OCI-LY3 (cell line): ENCODE results near the gene EEF1G.

Experiments
- H2AFZ ChIP-seq: fragments of 200-600, 300-600 bp; shearing (Covaris generic); 2 replicates; pipeline ENCODE4 v1.6.0; 2014; ENCODE audit warnings: antibody characterized with exemption, low read depth, low read length
- H3K27ac ChIP-seq: fragments of 200-600, 300-600 bp; sonication (generic); 2 replicates; pipeline ENCODE4 v1.5.1; 2014; ENCODE audit warnings: mild to moderate bottlenecking, low read length, moderate library complexity, mixed read lengths
- H3K27me3 ChIP-seq: fragments of 200-600, 300-600 bp; sonication (generic); 2 replicates; pipeline ENCODE4 v1.6.1; 2014; ENCODE audit warnings: low read depth, low read length, mixed read lengths
- H3K36me3 ChIP-seq: fragments of 200-600, 300-600 bp; sonication (generic); replicated peaks from 2 replicates; pipeline ENCODE3; 2014; ENCODE audit warnings: low read depth, low read length, mixed read lengths
- H3K4me1 ChIP-seq: fragments of 300-600, 200-600 bp; sonication (generic); 2 replicates; pipeline ENCODE4 v1.6.1; 2014; ENCODE audit warnings: low read length, mixed read lengths
- H3K4me2 ChIP-seq: fragments of 200-600, 300-600 bp; sonication (generic); 2 replicates; pipeline ENCODE4 v1.6.1; 2014; ENCODE audit warnings: low read length, mixed read lengths
- H3K4me3 ChIP-seq: fragments of 300-600, 200-600 bp; sonication (generic); 2 replicates; pipeline ENCODE4 v1.5.1; 2014; ENCODE audit warnings: antibody characterized with exemption, mild to moderate bottlenecking, low read length, moderate library complexity
- H3K79me2 ChIP-seq: fragments of 300-600, 200-600 bp; shearing (Covaris generic); 2 replicates; pipeline ENCODE4 v1.6.1; 2014; ENCODE audit warnings: mild to moderate bottlenecking, low read length, mixed read lengths
- H3K9ac ChIP-seq: fragments of 300-600, 200-600 bp; shearing (Covaris generic); 2 replicates; pipeline ENCODE4 v1.6.0; 2014; ENCODE audit warnings: mild to moderate bottlenecking, low read length, moderate library complexity
- H3K9me3 ChIP-seq: fragments of 200-600, 300-600 bp; shearing (Covaris generic); 2 replicates; pipeline ENCODE4 v1.6.1; 2014; ENCODE audit warnings: low read length, mixed read lengths; ENCODE audit not compliant: insufficient read depth
- H4K20me1 ChIP-seq: fragments of 200-600, 300-600 bp; sonication (generic); 2 replicates; pipeline ENCODE4 v1.6.1; 2016; ENCODE audit warnings: low read length, mixed read lengths; ENCODE audit not compliant: insufficient read depth
- CTCF ChIP-seq: fragments of 200-600, 300-600 bp; sonication (generic); IDR thresholded peaks from 2 replicates; pipeline ENCODE4 v1.5.1; 2014; ENCODE audit warnings: antibody characterized with exemption, low read length, low read depth
- EZH2phosphoT487 ChIP-seq: fragments of 200-600 bp; shearing (Covaris generic); IDR thresholded peaks from 2 replicates; pipeline ENCODE4 v1.6.1; 2018; ENCODE audit warnings: antibody characterized with exemption, mixed run types, low read depth

EEF1G gene

DNA sequence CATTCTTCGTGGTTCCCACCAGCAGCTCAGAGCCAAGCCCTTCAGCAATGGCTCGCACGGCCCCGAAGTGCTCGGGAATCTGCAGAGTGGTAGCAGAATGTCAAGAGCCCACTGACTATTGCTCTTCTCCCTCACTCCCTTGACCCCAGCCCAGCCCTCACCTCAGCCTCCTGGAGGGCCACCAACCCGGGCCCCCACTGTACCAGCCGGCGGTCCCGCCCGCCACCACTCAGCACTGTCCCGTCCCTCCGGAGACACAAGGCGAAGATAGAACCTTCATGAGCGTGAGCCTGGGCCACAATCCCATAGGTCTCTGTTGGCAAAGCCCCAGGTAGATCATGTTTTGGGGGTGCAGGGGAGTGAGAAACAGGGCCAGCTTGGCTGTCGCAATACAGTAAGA is 32.2 kb upstream of the EEF1G start:
- no peaks in the 10 kb centered on the region for H3K27me3 ChIP-seq
- no peaks in the 10 kb centered on the region for H3K9me3 ChIP-seq
- no peak overlapping the region for H2AFZ ChIP-seq
- no peak overlapping the region for H3K4me2 ChIP-seq
- H3K4me1 ChIP-seq = peaks cover 6% of the 10 kb centered on the region
- H3K4me3 ChIP-seq = no peak overlapping the region
- H3K27ac ChIP-seq = no peak overlapping the region
- H4K20me1 ChIP-seq = no peaks in the 10 kb centered on the region
- no peak for TF ChIP-seq CTCF
- TF ChIP-seq EZH2phosphoT487 = no peak
- no peak overlapping the region for H3K9ac ChIP-seq
- peaks cover 13% of the 10 kb centered on the region for H3K79me2 ChIP-seq
- peaks cover 27% of the 10 kb centered on the region for H3K36me3 ChIP-seq

DNA sequence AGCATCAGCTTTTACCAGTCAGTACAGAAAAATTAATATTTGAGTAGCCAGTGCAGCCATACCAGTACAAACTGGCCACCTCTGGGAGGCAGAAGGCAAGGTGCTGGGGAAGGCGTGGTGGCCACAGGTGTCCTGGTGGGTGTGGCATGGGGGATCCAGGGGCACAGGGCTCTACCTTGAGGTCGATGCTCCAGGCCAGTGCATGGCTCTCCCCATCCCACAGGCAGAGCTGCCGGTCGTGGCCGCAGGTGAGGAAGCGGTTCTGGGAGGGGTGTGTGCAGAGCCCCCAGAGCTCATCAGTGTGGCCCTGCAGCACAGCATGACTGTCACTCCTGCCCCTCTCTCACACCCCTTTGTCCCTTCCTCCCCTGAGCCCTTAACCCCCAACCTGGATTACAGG is 31.8 kb upstream of the EEF1G start:
- no peak overlapping the region for H2AFZ ChIP-seq
- H3K36me3 ChIP-seq = peaks cover 24% of the 10 kb centered on the region
- H3K4me1 ChIP-seq = peaks cover 4% of the 10 kb centered on the region
- no peak overlapping the region for H3K4me2 ChIP-seq
- no peak overlapping the region for H3K4me3 ChIP-seq
- H3K27me3 ChIP-seq = no peaks in the 10 kb centered on the region
- no peak overlapping the region for H3K27ac ChIP-seq
- no peaks in the 10 kb centered on the region for H3K9me3 ChIP-seq
- no peak overlapping the region for H3K9ac ChIP-seq
- peaks cover 13% of the 10 kb centered on the region for H3K79me2 ChIP-seq
- H4K20me1 ChIP-seq = no peaks in the 10 kb centered on the region
- TF ChIP-seq EZH2phosphoT487 = no peak
- no peak for TF ChIP-seq CTCF

DNA sequence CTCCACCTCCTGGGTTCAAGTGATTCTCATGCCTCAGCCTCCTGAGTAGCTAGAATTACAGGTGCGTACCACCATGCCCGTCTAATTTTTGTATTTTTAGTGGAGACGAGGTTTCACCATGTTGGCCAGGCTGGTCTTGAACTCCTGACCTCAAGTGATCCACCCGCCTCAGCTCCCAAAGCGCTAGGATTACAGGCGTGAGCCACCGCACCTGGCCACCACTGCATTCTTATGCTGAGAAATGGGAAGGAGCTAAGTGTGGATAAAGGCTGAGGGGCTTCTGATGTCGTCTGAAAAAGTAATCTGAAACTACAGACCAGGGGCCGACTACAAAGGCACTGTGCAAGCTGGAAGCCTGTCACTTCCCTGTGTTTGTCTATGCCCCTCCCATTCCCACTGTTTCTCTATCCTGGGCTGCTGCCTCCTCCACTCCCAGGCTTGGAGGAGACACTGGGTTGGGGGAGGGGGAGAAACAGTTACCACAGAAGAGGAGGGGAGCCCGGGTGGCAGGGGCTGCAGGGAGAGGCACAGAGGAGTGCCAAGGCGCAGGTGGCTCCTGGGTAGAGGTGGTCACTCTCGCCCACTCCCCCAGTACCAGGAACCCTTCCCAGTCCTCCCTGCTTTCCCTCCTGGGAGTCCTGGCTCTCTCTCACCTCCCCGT is 30.9 kb upstream of the EEF1G start:
- Histone ChIP-seq H3K9ac (no peak overlapping the region), H3K27ac (no peak overlapping the region), H2AFZ (no peak overlapping the region), H3K4me3 (no peak overlapping the region), H3K36me3 (peaks cover 26% of the 10 kb centered on the region), H3K4me1 (peaks cover 12% of the 10 kb centered on the region), H3K9me3 (no peaks in the 10 kb centered on the region), H3K27me3 (no peaks in the 10 kb centered on the region), H4K20me1 (no peaks in the 10 kb centered on the region), H3K4me2 (no peak overlapping the region), H3K79me2 (peaks cover 20% of the 10 kb centered on the region)
- TF ChIP-seq EZH2phosphoT487 (no peak), CTCF (no peak)

DNA sequence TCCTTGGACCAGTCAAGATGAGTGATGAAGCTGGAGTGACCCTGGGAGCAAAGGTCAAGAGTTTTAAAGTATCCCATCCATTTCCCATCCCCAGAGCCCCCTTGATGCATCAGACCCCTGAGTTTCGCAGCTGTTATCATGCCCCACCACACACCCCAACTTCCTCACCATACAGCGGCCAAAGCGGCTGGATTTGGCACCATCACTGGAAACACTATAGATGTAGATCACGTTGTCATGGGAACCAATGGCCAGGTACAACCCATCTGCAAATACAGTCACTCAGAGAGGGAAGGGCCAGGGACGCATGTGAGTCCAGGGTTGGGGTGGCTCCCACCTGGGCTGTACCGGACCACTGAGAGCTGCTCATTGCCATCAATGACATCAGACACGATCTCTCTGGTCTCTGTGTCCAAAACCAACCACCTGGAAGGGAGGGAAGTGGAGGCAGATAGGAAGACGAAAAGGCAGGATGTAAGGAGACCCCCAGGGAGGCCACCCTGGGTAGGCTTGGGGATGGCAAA is 30.1 kb upstream of the EEF1G start:
- Histone ChIP-seq H2AFZ (no peak overlapping the region), H4K20me1 (no peaks in the 10 kb centered on the region), H3K4me3 (no peak overlapping the region), H3K9ac (no peak overlapping the region), H3K36me3 (peaks cover 30% of the 10 kb centered on the region), H3K4me1 (peaks cover 20% of the 10 kb centered on the region), H3K79me2 (peaks cover 28% of the 10 kb centered on the region), H3K4me2 (no peak overlapping the region), H3K9me3 (no peaks in the 10 kb centered on the region), H3K27ac (no peak overlapping the region), H3K27me3 (no peaks in the 10 kb centered on the region)
- TF ChIP-seq EZH2phosphoT487 (no peak), CTCF (no peak)
